ENCODE data around the gene GALNT5.

GALNT5 gene

GRCh38 chr2:157296958-157297357 lies 39.5 kb downstream of the GALNT5 start:
- DNase-seq (ENCODE audit: low read depth in 2 of 2) = no peak
- TF ChIP-seq CTCF (IDR thresholded peaks at IDR 0.05; ENCODE audit: low read depth, low read length) = no peak
- no peak overlapping the region for H3K4me3 ChIP-seq (replicated peaks in 1 of 2; ENCODE audit: low read depth in 2 of 2, low read length in 2 of 2)

- no peak for DNase-seq (ENCODE audit: low read depth in 2 of 2)
- no peak for TF ChIP-seq CTCF (IDR thresholded peaks at IDR 0.05; ENCODE audit: low read depth, low read length)
- H3K4me3 ChIP-seq (replicated peaks in 1 of 2; ENCODE audit: low read depth in 2 of 2, low read length in 2 of 2) = no peak overlapping the region
Observed at GRCh38 chr2:157301307-157301706, 43.8 kb downstream of the GALNT5 start.

- TF ChIP-seq CTCF (IDR thresholded peaks at IDR 0.05; ENCODE audit: low read depth, low read length) = peak; percentile 60
- peak; percentile 66 to 73 for DNase-seq (ENCODE audit: low read depth in 2 of 2)
- no peak overlapping the region for H3K4me3 ChIP-seq (replicated peaks in 1 of 2; ENCODE audit: low read depth in 2 of 2, low read length in 2 of 2)
Observed at GRCh38 chr2:157302492-157303099, 45.1 kb downstream of the GALNT5 start.

- no peak for TF ChIP-seq CTCF (IDR thresholded peaks at IDR 0.05; ENCODE audit: low read depth, low read length)
- no peak overlapping the region for H3K4me3 ChIP-seq (replicated peaks in 1 of 2; ENCODE audit: low read depth in 2 of 2, low read length in 2 of 2)
- DNase-seq (ENCODE audit: low read depth in 2 of 2) = no peak
Observed at GRCh38 chr2:157303612-157304011, 46.1 kb downstream of the GALNT5 start.

- TF ChIP-seq CTCF (IDR thresholded peaks at IDR 0.05; ENCODE audit: low read depth, low read length) = no peak
- DNase-seq (ENCODE audit: low read depth in 2 of 2) = peak; percentile 33 to 68
- H3K4me3 ChIP-seq (replicated peaks in 1 of 2; ENCODE audit: low read depth in 2 of 2, low read length in 2 of 2) = no peak overlapping the region
Observed at GRCh38 chr2:157304811-157305722, 47.6 kb downstream of the GALNT5 start.

GRCh38 chr2:157305723-157306110 lies 48.2 kb downstream of the GALNT5 start:
- no peak overlapping the region for H3K4me3 ChIP-seq (replicated peaks in 1 of 2; ENCODE audit: low read depth in 2 of 2, low read length in 2 of 2)
- TF ChIP-seq CTCF (IDR thresholded peaks at IDR 0.05; ENCODE audit: low read depth, low read length) = no peak
- peak in 1 of 2 donors; percentile 35 for DNase-seq (ENCODE audit: low read depth in 2 of 2)

Measured in cardiac fibroblast (primary cell).